SW 1271 (cell line): ENCODE data around the gene C2orf69.
A peak's percentile ranks its signal among the peaks of the same experiment; 100 is the strongest.
"Not testable (repeated sequence)": the region's sequence is repeated elsewhere in the genome, so short reads cannot be mapped to it uniquely, and the experiment has no call there.

Experiments
- DNase-seq, 2 experiments: peaks; one replicate each; lab custom pipeline; 2025; lab: John Stamatoyannopoulos, UW

The C2orf69 gene, protein sequence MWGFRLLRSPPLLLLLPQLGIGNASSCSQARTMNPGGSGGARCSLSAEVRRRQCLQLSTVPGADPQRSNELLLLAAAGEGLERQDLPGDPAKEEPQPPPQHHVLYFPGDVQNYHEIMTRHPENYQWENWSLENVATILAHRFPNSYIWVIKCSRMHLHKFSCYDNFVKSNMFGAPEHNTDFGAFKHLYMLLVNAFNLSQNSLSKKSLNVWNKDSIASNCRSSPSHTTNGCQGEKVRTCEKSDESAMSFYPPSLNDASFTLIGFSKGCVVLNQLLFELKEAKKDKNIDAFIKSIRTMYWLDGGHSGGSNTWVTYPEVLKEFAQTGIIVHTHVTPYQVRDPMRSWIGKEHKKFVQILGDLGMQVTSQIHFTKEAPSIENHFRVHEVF

DNA sequence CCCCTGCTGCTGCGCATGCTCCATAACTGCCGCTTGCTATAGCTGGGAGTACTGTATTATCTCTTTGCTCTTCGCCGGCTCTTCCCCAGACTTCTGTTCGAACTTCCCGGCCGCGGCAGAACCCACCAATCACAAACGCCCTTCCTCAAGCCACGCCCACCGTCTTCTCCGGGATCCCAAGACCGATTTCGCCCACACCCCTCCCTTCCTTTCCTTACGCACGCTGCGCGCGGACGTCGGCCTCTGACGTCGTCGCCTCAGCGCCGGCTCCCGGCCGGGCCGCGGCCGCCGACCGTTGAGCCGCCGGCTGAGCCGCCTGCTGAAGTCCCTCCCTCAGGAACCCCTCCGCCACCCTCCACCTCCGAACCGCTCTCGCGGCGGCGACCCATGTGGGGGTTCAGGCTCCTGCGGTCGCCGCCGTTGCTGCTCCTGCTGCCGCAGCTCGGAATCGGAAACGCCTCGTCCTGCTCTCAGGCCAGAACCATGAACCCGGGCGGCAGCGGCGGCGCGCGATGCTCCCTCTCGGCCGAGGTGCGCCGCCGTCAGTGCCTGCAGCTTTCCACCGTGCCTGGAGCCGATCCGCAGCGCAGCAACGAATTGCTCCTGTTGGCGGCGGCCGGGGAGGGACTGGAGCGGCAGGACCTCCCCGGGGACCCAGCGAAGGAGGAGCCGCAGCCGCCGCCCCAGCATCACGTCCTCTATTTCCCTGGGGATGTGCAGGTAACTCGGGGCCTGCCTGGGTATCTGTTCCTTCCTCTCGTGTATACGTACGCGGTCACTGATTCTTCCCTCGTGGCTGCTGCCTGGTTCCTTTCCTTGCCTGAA is at the start of gene C2orf69:
TSS of gene C2orf69 (plus strand) at position 242 of the 825 bp plus-strand sequence. CDS start at position 388, 146 bp downstream.
- DNase-seq: peak; percentile 94 to 99

DNA sequence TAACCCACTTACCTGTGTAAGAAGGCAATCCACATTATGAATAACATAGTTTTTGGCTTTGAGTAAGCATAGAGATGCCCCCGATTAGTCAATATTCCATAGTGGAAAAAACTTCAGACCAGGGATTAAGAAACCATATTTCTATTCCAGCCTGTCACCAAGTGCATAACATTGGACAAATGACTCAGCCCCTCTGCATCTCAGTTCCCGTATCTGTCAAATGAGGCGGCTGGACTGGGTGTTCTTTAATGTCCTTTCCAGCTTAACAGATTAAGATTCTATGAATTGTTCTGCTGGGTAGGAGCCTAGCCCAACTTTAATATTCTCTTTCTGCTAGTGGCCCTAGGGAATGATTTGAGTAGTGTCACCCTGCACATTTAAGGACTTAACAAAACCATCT is 48.3 kb upstream of the C2orf69 start:
- no peak for DNase-seq

DNA sequence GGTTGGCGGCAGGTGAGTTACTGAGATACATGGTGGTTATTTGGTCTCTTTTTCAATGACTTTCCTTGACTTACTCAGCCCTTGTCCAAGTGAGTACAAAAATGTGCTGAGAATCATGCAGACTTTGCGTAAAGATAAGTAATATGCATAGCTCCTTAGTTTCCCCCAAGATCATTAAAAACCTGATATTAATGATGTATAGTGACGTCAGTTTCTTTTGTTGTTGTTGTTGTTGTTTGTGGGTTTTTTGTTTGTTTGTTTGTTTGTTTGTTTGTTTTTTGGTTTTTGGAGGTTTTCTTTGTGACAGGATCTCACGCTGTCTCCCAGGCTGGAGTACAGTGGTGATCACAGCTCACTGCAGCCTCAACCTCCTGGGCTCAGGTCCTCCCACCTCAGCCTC is 45.2 kb upstream of the C2orf69 start:
- DNase-seq: no peak

DNA sequence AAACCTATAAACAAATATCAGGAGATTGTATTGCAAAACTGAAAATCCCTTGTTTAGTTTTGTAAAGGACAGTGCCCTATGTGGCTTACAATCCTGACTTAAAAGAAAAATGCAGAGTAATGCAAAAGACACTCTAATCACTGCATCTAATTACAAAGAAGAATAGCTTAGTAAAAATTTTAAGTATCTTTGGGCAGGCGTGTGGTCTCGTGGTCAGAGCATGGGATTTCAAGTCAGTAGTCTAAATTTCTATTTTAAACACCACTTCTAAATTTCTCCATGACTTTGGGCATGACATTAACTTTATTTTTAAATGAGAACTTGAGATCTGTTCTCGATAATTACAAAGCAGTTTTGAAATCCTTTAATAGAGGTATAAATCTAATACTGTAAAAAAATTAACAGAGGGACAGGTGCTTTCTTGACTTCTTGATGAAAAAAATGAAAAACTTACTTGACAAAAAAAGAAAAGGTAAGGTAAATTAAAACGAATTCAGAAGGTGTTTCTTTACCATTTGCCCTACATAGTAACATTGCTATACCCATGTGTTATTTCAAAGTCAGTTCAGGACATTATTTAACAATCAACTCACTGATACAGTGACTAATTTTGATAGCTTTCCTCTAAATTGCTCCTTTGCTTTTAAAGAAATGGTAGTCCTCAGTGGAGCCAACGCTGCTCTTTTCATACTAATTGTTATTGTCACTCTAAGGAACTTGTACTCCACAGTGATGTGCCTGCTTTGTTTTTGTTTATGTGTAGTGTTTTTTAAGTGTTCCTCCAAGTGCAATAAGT is 42.5 kb upstream of the C2orf69 start:
- no peak for DNase-seq

DNA sequence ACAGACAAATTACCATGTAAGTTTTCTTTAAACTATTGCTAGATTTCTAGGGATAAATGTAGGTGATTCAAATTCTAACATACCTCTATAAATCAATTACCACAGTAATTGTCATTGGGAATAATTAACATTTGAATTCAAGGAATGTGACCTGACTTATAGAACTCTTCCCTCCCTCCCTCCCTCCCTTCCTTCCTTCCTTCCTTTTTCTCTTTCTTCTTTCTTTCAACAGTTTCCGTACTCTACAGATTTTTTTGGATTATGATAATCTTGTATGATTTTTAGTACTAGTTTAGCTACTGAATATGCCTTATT is 41.9 kb upstream of the C2orf69 start:
- DNase-seq: no peak

DNA sequence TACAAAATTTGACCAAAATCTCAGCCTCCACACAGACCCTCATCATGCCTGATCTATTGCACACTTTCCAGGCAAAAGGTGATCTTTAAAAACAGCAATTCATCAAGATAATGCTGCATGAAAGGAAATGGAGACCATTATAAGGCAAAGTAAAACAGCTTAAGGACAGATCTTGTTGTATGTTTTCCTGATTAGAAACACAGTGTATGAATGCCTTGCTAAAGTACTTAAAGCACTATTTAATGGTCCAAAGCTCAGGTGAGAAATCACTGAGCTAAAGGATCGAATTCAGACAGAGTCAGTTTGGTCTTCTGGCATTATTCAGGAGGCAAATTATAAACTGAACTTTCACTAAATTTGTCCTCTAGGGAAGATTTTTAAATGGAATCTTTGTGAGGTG is 41.4 kb upstream of the C2orf69 start:
- no peak for DNase-seq

DNA sequence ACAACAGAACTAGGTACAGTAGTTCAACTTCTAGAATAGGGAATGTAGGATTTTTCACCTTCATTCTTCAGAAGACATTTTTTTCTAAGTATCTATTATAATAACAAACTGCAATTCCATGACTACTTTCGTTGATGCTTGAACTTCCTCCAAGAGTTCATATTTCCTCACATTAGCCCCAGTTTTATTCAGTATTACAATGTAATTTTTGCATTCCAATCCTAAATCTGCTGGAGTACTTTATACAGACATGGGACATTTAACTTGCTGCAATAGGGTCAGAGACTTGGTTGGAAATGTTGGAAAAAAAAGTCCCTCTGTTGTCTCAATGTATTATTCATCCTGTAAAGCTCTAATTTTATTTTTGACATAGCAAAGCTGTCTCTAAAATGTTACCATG is 40.5 kb upstream of the C2orf69 start:
- no peak for DNase-seq

DNA sequence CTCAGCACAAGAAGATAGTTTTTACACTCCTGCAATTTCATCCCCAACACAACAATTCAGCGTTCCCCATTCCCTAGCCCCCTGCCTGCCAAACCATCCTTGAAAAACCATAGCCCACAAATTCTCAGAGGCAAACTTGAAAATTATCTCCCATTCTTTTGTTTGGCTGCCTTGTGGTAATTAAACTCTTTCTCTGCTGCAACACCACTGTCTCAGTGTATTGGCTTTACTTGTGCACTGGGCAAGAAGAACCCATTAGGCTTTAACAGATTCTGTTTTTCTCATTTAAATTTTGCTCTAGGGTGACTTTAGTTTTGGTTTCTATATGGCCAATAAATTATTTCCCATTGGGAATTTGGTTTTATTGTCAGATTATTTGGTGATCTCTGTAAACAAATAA is 36.9 kb upstream of the C2orf69 start:
- DNase-seq: no peak

DNA sequence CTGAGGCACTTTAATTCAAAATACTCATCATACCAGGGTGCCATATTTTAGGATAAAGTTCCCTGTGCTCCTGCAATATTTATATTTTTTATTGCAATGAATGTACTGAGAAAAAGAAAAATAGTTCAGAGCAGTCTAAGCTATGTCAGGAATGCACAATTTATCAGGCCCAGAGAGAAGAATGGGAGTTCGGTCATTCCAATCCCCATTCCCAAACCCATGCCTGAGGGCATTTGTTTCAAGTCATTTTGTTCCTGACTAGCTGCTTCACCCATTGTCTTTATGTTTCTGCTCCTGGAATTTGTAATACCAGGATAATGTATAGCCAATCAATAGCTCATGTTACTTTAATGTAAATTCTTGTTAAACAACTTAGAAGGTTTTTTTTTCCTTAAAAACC is 35.7 kb upstream of the C2orf69 start:
- DNase-seq: no peak

DNA sequence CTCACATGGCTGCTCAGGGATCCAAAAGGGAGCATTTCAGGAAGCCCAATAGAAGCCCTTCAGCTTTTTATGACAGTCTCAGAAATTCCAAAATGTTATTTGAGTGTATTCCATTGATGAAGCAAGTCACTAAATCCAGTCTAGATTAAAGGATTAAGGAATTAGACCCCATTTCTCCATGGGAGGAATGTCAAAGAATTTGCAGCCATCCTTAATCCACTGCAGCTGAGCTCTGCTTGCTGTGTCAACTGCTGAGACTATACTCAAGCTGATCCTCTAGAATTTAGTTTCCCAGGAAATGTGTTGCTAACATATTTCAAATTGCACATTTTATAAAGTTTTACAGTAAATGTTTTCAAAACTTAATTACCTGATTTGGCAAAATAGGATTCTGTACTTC is 28.4 kb upstream of the C2orf69 start:
- DNase-seq: no peak

DNA sequence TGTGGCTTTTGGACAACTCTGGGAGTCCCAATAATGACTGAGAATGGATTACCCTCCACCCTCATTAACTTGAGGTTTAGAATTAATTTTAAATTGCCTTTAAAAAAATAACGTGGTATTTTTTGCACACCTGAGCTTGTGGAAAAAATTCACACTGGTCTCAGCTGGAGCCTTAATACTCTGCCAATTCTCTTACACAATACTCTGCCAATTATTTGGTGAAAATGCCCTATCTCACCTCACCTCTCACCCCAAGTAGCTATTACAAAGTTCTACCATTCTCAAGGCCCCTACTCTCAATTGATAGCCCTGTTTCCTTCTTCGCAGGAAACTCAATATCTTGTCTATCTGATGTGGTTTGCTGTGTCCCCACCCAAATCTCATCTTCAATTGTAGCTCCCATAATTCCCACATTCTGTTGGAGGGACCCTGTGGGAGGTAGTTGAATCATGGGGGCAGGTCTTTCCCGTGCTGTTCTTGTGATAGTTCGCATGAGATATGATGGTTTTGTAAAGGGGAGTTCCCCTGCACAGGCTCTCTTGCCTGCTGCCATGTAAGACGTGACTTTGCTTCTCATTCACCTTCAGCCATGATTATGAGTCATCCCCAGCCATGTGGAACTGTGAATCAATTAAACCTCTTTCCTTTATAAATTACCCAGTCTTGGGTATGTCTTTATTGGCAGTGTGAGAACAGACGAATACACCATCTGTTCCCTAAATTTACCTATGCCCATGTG is 27.4 kb upstream of the C2orf69 start:
- no peak for DNase-seq

DNA sequence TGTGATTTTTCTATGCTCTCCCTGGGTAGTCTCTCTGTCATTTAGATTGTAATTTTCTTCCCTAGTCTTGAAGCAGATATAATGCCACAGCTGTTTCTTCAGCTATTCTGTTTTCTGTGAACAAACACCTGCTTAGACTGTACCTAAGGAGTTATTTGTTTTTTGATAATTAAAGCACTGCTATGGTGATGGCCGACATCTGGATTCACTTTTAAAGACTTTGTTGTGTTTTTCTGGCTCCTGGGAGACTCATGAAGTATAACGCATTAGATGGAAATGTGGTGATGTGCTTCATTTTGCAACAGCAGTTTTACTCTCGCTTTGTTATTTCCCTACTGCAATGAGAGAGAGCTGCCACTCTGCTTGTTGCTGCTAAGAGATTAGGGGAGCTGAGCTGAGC is 15.7 kb upstream of the C2orf69 start:
- no peak for DNase-seq

DNA sequence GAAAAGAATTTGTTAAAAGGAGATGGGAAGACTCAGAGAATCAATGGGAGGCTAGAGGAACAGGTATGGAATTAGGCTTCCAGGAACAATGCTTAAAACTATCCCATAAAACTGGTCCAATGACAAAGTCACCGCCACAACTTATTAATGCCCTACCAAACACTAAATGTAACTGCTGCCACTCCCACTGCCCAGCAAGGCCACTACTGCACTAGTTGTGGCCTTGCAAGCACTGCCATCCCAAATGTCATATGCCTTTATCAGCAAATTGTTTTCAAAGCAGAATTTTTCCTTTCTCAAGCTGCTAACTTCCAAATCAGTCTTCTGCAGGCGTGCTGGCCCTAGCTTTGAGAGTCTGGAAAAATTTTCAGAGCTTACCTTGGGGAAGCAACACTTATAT is 14.5 kb upstream of the C2orf69 start:
- DNase-seq: no peak

DNA sequence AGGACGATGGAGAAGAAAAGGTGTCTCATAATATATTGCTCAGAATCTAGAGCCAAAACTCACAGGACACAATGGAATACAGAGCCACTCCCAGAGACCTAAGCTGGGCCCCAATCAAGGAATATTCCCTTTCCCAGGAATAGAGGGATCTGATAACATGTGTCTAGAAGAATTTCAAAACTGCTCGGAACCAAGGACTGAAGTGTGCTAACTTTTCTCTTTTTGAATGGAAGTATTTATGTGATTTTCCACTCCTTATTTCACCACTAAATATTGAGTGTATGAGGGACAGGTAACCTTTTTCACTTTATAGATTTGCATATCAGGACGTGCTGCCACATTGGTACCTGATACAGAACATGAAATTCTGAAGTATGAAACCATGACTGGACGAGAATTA is 9.2 kb upstream of the C2orf69 start:
- DNase-seq: no peak

DNA sequence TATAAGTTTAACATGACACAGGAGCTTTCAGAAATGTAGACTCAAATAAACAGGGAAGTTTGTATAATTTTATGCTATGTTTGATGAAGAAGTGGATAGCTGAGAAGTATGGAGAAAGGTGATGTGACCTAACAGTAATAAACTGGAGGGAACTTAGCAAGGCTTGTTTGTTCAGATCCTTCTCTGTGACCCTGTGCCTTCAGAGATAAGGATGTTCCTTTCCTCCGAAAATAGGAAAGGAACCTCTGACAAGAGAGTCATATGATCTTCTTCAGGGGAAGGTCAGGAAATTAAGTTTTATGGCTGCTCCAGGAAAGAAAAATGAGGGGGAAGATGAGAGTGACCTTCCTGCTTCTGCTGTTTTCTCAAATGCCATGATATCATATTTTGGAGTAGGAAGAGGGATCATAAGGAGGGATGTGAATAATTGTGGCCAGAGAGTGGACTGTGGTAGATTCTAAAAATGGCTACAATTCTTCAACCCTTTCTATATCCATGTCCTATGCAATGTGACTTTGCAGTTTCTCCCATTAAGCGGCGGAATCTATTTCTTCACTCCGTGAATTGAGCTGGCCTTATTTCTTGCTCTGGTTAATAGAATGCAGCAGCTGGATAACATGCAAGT is 8.5 kb upstream of the C2orf69 start:
- no peak for DNase-seq

DNA sequence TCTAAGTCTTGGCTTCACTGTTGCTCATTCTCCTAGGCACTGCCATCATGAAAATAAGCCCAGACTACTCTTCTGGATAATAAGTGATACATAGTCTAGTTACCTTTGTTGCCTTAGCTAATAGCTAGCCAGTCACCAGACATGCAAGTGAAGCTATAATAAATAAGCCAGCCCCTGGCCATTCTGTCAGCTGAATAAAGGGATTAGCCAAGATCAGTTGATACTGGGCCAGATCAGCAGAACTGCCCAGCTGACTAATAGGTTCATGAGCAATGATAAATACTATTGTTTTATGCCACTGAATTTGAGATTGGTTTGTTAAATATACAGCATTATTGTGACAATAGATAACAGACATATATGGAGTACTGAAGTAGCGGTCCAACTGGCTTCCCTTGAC is 8.0 kb upstream of the C2orf69 start:
- DNase-seq: no peak

DNA sequence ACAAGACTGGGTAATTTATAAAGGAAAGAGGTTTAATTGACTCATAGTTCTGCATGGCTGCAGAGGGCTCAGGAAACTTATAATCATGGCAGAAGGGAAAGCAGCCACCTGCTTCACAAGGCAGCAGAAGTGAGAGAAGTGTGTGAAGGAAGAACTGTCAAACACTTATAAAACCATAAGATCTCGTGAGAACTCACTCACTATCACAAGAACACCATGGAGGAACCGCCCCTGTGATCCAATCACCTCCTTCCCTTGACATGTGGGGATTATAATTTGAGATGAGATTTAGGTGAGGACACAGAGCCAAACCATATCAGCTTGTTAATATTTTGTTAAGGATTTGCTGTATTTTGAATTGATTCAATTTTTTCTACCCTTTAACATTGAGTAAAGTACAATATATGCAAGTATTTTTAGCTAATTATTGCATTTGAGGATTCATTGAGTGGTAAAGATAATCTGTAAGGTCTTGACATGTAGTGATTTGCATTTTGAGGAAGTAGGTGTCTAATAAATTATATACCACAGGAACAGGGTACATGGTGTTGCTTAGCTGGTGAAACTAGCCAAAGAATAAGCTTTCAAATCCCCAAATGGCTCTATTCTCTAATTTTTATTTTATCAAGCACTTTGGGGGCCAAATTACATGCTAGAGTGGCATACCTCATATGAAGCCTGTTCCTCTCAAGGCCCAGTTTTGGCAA is 3.9 kb upstream of the C2orf69 start:
- DNase-seq: no peak

DNA sequence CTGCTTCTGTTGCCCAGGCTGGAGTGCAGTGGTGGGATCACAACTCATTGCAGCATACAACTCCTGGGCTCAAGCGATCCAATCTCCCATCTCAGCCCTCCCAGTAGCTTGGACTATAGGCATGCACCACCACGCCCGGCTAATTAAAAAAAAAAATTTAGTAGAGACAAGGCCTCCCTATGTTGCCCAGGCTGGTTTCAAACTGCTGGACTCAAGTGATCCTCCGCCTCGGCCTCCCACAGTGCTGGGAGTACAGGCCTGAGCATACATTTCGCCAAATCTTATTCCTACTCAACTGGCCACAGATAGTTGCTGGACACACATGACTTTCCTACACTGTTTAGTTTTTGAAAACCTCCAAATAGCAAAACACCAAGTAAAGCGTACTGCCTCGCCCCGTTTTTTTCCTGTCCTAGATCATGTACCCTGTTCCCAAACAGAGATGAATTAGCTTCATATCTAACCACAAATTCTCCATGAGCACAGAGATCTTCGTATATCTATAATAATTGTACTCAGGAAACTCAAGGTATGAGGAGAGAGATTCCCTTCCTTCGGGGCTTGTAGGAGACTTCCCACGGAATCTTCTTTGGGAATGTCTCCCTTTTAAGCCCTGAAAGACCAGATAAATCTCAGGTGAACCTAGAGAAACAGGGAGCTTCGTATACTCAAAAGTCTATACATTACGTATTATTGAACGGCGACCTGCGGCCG is 598 bp upstream of the C2orf69 start:
- DNase-seq: no peak

DNA sequence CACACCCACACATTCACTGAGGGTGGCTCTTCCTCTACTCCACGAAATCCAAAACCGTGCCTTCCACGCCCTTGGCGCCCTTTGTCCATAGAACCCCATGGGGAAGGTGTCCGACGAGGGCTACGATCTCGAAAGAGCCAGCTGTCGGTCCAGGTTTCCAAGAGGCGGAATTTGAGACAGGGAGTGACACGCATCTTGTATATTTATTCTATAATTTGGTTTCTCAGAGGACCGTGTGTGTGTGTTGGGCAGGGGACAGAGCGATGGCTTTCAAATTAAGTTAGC is 726 bp downstream of the C2orf69 start:
- no peak for DNase-seq

DNA sequence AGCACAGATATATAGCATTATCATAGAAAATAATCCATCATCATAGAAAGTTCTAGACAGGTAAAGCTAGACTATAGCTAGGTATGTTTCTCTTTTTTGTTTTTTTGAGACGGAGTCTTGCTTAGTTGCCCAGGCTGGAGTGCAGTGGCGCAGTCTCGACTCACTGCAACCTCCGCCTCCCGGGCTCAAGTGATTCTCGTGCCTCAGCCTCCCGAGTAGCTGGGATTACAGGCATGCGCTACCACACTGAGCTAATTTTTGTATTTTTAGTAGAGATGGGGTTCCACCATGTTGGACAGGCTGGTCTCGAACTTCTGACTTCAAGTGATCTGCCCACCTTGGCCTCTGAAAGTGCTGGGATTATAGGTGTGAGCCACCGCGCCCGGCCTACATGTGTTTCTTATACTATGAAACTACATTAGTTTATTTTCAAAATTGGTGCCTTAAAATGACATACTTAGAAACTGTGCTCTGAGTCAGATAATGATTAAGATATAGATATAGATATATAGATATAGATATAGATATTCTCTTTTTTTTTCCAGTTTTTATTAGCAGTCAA is 1.5 kb downstream of the C2orf69 start:
- not testable (repeated sequence) for DNase-seq
